ENCODE measurements around the gene CEP104. TPM values are rescaled to one million over a fixed set of nuclear protein-coding genes. Genes with fewer than 3 reads are reported as not detected.

CEP104 gene
- total and polyA plus RNA-seq, 10 of the 15 experiments (the other 5 are each of a cell fraction or from before 2014, with no cell fraction given), result 7.2 to 34.8 (median 19.3) TPM

DNA sequence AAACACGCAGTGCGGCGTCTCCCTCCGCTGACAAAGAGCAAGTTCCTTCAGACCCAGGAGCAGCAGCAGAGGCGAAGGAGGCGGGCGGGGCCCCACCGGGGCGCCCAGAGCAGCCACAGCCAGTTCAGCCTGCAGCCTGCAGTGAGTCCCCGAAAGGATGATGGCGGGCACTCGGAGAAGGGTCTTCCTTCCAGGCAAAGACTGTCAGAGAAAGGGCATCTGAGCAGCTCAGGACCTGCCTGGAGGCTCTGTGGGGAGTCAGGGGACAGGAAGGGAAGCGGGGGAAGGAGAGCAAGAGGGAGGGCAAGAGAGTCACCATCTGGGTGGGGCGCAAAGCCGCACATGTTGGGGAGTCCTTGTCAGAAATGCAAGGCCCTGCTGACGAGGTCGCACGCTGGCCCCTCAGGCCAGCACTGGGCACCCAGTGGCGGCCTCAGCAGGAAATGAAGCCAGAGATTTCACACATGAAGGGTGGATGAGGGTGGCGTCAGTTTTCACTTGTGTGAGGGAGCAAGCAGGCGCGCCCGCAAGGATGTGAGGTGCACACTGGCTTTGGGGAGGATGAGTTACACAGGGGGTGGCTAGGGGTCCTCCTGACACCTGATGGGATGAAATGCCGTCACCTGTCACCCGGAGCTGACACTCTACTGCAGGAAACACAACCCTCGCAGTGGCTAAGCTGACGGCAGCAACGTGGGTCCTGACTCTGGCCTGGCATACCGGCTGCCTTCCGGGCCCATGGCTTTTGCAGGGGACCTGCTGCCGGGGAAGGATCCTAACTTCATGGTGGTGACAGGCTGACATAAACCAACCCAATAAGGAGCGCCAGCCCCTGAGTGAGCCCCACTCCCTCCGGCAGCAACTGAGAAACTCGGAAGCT lies 67.3 kb downstream of the CEP104 start:
- peaks cover 16 to 20% of the 10 kb centered on the region in 2 experiments for H3K36me3 ChIP-seq (ENCODE audit: control insufficient read depth in 2 of 2, insufficient read depth in 2 of 2, low read length in 1 of 2)

More for the DNA sequence above, 67.3 kb downstream of the CEP104 start:
- Histone ChIP-seq H3K4me1 (ENCODE audit: control insufficient read depth, insufficient read depth, low read length) (peaks cover 28% of the 10 kb centered on the region), H2AFZ (ENCODE audit: control insufficient read depth, low read depth, low read length) (no peak overlapping the region), H3K79me2 (ENCODE audit: control insufficient read depth, insufficient read depth, low read length) (peaks cover 23% of the 10 kb centered on the region), H3K27me3 (replicated peaks in 1 of 2; ENCODE audit: control insufficient read depth in 2 of 2, insufficient read depth in 2 of 2, low read length in 1 of 2) (no peaks in the 10 kb centered on the region), H3K4me2 (ENCODE audit: control insufficient read depth, insufficient read depth) (no peak overlapping the region), H3K9ac (ENCODE audit: control insufficient read depth, insufficient read depth, low read length) (no peak overlapping the region), H3K4me3 (no peak overlapping the region), H3K9me3 (replicated peaks; ENCODE audit: control insufficient read depth, insufficient read depth, low read length) (no peaks in the 10 kb centered on the region), H3K27ac (ENCODE audit: control insufficient read depth, insufficient read depth) (no peak overlapping the region), H4K20me1 (ENCODE audit: control insufficient read depth, insufficient read depth) (peaks cover 5% of the 10 kb centered on the region; the same call in 1 of the 2 replicates)
- SMC1A ChIA-PET (ENCODE audit: uncharacterized antibody, unreplicated experiment), result no interaction called here
- RAD21 ChIA-PET (ENCODE audit: unreplicated experiment), result no interaction called here
- TF ChIP-seq PAX8 (IDR thresholded peaks at IDR 0.05) (no peak), ZNF384 (IDR thresholded peaks at IDR 0.05; ENCODE audit: borderline replicate concordance, low read depth, low read length) (no peak), ZNF274 (IDR thresholded peaks at IDR 0.05; ENCODE audit: insufficient read depth, insufficient read length) (no peak), SMARCA5 (IDR thresholded peaks at IDR 0.05) (no peak), ETV6 (conservative IDR thresholded peaks at IDR 0.05 in 1 of 2, IDR thresholded peaks at IDR 0.05 in 1 of 2; ENCODE audit: borderline replicate concordance in 1 of 2, low read depth in 1 of 2) (no peak), CEBPB (IDR thresholded peaks at IDR 0.05; ENCODE audit: borderline replicate concordance in 1 of 2, low read depth in 2 of 2, low read length in 2 of 2) (no peak), NR2F1 (conservative IDR thresholded peaks at IDR 0.05) (no peak), RBBP5 (conservative IDR thresholded peaks at IDR 0.05) (no peak), MEF2A (IDR thresholded peaks at IDR 0.05; ENCODE audit: insufficient read depth, low read depth, low read length) (no peak)
- TF ChIP-seq, protein P1, sequence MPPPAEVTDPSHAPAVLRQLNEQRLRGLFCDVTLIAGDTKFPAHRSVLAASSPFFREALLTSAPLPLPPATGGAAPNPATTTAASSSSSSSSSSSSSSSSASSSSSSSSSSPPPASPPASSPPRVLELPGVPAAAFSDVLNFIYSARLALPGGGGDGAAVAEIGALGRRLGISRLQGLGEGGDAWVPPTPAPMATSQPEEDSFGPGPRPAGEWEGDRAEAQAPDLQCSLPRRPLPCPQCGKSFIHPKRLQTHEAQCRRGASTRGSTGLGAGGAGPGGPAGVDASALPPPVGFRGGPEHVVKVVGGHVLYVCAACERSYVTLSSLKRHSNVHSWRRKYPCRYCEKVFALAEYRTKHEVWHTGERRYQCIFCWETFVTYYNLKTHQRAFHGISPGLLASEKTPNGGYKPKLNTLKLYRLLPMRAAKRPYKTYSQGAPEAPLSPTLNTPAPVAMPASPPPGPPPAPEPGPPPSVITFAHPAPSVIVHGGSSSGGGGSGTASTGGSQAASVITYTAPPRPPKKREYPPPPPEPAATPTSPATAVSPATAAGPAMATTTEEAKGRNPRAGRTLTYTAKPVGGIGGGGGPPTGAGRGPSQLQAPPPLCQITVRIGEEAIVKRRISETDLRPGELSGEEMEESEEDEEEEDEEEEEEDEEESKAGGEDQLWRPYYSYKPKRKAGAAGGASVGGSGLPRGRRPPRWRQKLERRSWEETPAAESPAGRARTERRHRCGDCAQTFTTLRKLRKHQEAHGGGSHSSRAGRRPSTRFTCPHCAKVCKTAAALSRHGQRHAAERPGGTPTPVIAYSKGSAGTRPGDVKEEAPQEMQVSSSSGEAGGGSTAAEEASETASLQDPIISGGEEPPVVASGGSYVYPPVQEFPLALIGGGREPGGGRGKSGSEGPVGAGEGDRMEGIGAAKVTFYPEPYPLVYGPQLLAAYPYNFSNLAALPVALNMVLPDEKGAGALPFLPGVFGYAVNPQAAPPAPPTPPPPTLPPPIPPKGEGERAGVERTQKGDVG (CRISPR knock-in tag; IDR thresholded peaks at IDR 0.05), result no peak
- TF ChIP-seq, protein P2, sequence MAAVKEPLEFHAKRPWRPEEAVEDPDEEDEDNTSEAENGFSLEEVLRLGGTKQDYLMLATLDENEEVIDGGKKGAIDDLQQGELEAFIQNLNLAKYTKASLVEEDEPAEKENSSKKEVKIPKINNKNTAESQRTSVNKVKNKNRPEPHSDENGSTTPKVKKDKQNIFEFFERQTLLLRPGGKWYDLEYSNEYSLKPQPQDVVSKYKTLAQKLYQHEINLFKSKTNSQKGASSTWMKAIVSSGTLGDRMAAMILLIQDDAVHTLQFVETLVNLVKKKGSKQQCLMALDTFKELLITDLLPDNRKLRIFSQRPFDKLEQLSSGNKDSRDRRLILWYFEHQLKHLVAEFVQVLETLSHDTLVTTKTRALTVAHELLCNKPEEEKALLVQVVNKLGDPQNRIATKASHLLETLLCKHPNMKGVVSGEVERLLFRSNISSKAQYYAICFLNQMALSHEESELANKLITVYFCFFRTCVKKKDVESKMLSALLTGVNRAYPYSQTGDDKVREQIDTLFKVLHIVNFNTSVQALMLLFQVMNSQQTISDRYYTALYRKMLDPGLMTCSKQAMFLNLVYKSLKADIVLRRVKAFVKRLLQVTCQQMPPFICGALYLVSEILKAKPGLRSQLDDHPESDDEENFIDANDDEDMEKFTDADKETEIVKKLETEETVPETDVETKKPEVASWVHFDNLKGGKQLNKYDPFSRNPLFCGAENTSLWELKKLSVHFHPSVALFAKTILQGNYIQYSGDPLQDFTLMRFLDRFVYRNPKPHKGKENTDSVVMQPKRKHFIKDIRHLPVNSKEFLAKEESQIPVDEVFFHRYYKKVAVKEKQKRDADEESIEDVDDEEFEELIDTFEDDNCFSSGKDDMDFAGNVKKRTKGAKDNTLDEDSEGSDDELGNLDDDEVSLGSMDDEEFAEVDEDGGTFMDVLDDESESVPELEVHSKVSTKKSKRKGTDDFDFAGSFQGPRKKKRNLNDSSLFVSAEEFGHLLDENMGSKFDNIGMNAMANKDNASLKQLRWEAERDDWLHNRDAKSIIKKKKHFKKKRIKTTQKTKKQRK (IDR thresholded peaks at IDR 0.05; ENCODE audit: low read depth, low read length), result no peak
- TF ChIP-seq, protein P3, sequence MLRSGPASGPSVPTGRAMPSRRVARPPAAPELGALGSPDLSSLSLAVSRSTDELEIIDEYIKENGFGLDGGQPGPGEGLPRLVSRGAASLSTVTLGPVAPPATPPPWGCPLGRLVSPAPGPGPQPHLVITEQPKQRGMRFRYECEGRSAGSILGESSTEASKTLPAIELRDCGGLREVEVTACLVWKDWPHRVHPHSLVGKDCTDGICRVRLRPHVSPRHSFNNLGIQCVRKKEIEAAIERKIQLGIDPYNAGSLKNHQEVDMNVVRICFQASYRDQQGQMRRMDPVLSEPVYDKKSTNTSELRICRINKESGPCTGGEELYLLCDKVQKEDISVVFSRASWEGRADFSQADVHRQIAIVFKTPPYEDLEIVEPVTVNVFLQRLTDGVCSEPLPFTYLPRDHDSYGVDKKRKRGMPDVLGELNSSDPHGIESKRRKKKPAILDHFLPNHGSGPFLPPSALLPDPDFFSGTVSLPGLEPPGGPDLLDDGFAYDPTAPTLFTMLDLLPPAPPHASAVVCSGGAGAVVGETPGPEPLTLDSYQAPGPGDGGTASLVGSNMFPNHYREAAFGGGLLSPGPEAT (IDR thresholded peaks at IDR 0.05; ENCODE audit: low read depth), result no peak
- POLR2A ChIA-PET, result interaction anchor here (0.5 kb wide), 1 partner anchor 43 kb away, joined by 4 read pairs; no protein-coding TSS in a partner anchor
- CTCF ChIA-PET, result no interaction called here
- 95% methylated on average over 32 of the region's 34 CpGs for WGBS (ENCODE audit: insufficient coverage, insufficient replicate concordance, low lambda C conversion rate, missing lambda C conversion rate)
- in situ Hi-C loops (cut with MboI), result no loop called here
- ATAC-seq (no peak), DNase-seq (ENCODE audit: low read depth, low spot score) (no peak), FAIRE-seq (no peak)
- BruUV-seq (replicated peaks), result no TSS peak
- intact Hi-C loops (cut with micrococcal nuclease; ENCODE audit: unreplicated experiment), result no loop called here
